Dendritic cell treated with granulocyte-macrophage colony-stimulating factor and Interleukin-4, amounts not matched to agents 40 ng/mL and 50 ng/mL, for 4 days (primary cell): ENCODE results near the gene C20orf173.
"Not testable (repeated sequence)": the region's sequence is repeated elsewhere in the genome, so short reads cannot be mapped to it uniquely, and the experiment has no call there.

Experiments used
- H3K27ac Mint-ChIP-seq: one replicate; pipeline ENCODE4 v1.8.0; 2022; ENCODE audit warnings: mild to moderate bottlenecking, mixed read lengths
- H3K27me3 Mint-ChIP-seq: one replicate; pipeline ENCODE4 v1.8.0; 2022; ENCODE audit warnings: mild to moderate bottlenecking, mixed read lengths
- H3K36me3 Mint-ChIP-seq: one replicate; pipeline ENCODE4 v1.8.0; 2022; ENCODE audit warnings: low read depth, mixed read lengths
- H3K4me1 Mint-ChIP-seq: one replicate; pipeline ENCODE4 v1.8.0; 2022; ENCODE audit warnings: low read depth, mixed read lengths
- H3K4me3 Mint-ChIP-seq: one replicate; pipeline ENCODE4 v1.8.0; 2022; ENCODE audit warnings: mild to moderate bottlenecking, moderate library complexity, mixed read lengths
- H3K9me3 Mint-ChIP-seq: one replicate; pipeline ENCODE4 v1.8.0; 2022; ENCODE audit warnings: mixed read lengths
- intact Hi-C: fragments of 100-400 bp; cut with micrococcal nuclease; formaldehyde crosslinking; loops from one replicate; pipeline ENCODE4 v1.15.0; 2022

The C20orf173 gene

GRCh38 chr20:35541118-35541782 lies 11.8 kb upstream of the C20orf173 start:
- intact Hi-C loops: loop anchor here (2.0 kb wide), 1 partner anchor 86 kb away; the partner anchor contains the start of gene CEP250
- H3K27ac Mint-ChIP-seq: peak overlapping the region; percentile 86
- H3K36me3 Mint-ChIP-seq: peaks cover 22% of the 10 kb centered on the region
- H3K9me3 Mint-ChIP-seq: no peaks in the 10 kb centered on the region
- peak overlapping the region; percentile 91 for H3K4me3 Mint-ChIP-seq
- peaks cover 5% of the 10 kb centered on the region for H3K4me1 Mint-ChIP-seq
- H3K27me3 Mint-ChIP-seq: no peaks in the 10 kb centered on the region

DNA sequence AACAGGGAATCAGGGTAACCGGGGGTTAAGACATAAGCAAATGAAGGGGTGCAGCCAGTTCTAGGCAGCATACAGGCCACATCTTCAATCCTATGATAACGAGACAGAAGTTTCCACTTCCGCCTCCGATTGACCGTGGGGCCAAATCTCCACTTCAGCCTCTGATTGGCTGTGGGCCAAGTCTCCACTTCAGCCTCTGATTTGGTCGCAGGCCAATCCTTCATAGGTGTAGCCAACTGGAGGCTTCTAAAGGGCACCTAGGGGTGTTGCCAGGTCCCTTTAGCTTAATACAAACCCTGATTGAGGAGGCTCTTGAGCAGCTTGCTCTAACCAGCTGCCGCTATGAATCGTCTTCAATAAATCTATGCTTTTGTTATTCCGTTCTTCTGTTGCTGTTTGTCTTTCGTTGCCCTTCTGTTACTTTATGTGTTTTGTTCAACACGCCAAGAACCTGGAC lies 10.3 kb upstream of the C20orf173 start:
- peak overlapping the region; percentile 14 for H3K4me3 Mint-ChIP-seq
- H3K27ac Mint-ChIP-seq: no peak overlapping the region
- peaks cover 22% of the 10 kb centered on the region for H3K36me3 Mint-ChIP-seq
- no peaks in the 10 kb centered on the region for H3K9me3 Mint-ChIP-seq
- H3K4me1 Mint-ChIP-seq: peaks cover 5% of the 10 kb centered on the region
- no peaks in the 10 kb centered on the region for H3K27me3 Mint-ChIP-seq
- intact Hi-C loops: loop anchor here (2.0 kb wide), 1 partner anchor 85 kb away; the partner anchor contains the start of gene CEP250

GRCh38 chr20:35527122-35527769 lies 2.2 kb downstream of the C20orf173 start:
- no peak overlapping the region for H3K27ac Mint-ChIP-seq
- no peaks in the 10 kb centered on the region for H3K4me1 Mint-ChIP-seq
- no peak overlapping the region for H3K4me3 Mint-ChIP-seq
- no peaks in the 10 kb centered on the region for H3K27me3 Mint-ChIP-seq
- no peaks in the 10 kb centered on the region for H3K36me3 Mint-ChIP-seq
- intact Hi-C loops: no loop called here
- H3K9me3 Mint-ChIP-seq: no peaks in the 10 kb centered on the region

- no peaks in the 10 kb centered on the region for H3K4me1 Mint-ChIP-seq
- H3K36me3 Mint-ChIP-seq: no peaks in the 10 kb centered on the region
- intact Hi-C loops: no loop called here
- no peak overlapping the region for H3K4me3 Mint-ChIP-seq
- H3K27me3 Mint-ChIP-seq: no peaks in the 10 kb centered on the region
- H3K9me3 Mint-ChIP-seq: no peaks in the 10 kb centered on the region
- no peak overlapping the region for H3K27ac Mint-ChIP-seq
Observed at GRCh38 chr20:35525639-35526038, 3.8 kb downstream of the C20orf173 start.

DNA sequence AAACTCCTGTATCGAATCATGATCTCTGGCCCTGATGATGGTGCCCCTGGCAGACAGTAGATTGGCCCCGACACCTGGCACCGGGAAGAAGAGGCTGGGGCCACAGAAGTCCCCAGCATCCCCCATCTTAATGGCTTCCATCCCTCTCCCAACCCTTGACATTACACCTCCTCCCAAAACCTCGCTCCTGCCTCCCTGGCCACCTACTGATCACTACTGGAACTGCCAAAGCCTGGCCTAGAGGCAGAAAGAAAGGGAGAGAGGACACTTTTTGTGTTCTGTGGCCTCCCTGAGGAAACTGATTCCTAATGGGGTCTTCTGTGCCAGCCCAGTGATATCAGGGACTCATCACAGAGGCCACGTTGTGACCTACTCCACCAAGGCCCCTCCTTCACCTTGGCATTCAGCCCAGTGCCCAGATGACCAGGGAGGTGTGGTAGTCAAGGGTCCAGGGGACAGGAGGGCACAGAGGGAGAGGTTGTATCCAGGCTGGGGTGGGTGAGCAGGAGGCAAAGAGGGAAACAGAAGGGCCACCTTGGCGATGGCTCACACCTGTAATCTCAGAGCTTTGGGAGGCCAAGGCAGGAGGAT lies 6.1 kb downstream of the C20orf173 start:
- intact Hi-C loops: loop anchor here (5.0 kb wide), 1 partner anchor 61 kb away; no protein-coding TSS in a partner anchor
- no peaks in the 10 kb centered on the region for H3K9me3 Mint-ChIP-seq
- H3K4me1 Mint-ChIP-seq: no peaks in the 10 kb centered on the region
- no peak overlapping the region for H3K27ac Mint-ChIP-seq
- no peak overlapping the region for H3K4me3 Mint-ChIP-seq
- no peaks in the 10 kb centered on the region for H3K27me3 Mint-ChIP-seq
- no peaks in the 10 kb centered on the region for H3K36me3 Mint-ChIP-seq

- Mint-ChIP-seq H3K9me3 (no peaks in the 10 kb centered on the region), H3K4me1 (no peaks in the 10 kb centered on the region), H3K27ac (no peak overlapping the region), H3K36me3 (peaks cover 13% of the 10 kb centered on the region), H3K4me3 (no peak overlapping the region), H3K27me3 (no peaks in the 10 kb centered on the region)
- intact Hi-C loops: no loop called here
Observed at GRCh38 chr20:35518955-35519354, 10.5 kb downstream of the C20orf173 start.

- intact Hi-C loops, H3K4me1 Mint-ChIP-seq, H3K4me3 Mint-ChIP-seq, H3K27ac Mint-ChIP-seq, H3K9me3 Mint-ChIP-seq, H3K27me3 Mint-ChIP-seq: not testable (repeated sequence)
- peaks cover 25% of the 10 kb centered on the region for H3K36me3 Mint-ChIP-seq
Observed at GRCh38 chr20:35517767-35518166, 11.7 kb downstream of the C20orf173 start.

DNA sequence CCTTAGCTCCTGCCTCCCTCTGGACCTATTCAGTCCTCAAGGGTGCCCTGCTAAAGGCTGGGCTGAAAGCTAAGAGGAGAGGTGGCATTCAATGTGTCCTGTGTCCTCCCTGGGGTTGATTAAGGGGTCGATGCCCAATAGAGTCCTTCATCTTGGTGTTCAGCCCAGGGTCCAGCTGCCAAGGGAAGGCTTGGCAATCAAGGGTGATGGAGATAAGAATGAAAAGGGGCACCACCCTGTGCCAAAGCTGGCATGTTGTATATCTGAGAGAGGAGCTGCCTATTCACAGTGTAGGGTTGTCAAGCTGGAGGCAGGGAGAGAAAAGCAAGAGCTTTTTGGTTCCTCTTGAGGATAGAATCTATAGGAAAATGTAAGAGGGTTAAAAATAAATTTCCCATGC lies 12.3 kb downstream of the C20orf173 start:
- Mint-ChIP-seq H3K27me3 (no peaks in the 10 kb centered on the region), H3K27ac (no peak overlapping the region), H3K36me3 (peaks cover 31% of the 10 kb centered on the region), H3K4me1 (no peaks in the 10 kb centered on the region), H3K9me3 (no peaks in the 10 kb centered on the region), H3K4me3 (no peak overlapping the region)
- intact Hi-C loops: no loop called here

DNA sequence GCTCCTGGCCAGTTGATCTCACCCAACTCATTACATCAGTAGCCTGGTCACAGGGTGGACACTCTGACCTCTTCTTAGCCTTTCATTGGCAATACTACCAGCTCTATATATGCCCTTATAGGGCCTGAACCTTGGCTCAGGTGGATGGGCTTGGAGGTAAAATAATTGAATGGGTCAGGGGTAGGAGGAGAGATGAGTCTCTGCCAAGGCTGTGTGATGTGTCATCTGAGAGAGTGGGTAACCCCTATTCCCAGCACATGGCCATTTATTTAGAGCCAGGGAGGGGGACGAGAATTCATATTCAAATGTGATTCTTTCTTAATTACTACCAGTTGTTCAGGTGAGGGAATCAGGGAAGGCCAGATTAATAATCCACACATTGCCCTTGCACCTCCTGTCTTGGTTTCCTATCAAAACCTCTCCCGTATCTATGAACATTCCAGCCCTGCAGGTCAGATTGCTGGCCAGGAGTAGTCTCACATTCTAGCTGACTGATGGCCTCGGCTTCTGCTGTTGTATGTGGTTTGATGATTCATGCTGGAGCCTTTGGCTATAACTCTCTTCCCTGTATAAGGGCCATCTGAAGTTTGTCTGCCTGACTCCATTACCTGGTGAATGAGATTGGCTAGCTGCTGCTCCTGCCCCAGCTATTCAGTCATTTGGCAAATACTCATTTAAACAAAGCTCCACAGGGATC lies 13.4 kb downstream of the C20orf173 start:
- H3K27ac Mint-ChIP-seq: no peak overlapping the region
- H3K36me3 Mint-ChIP-seq: peaks cover 41% of the 10 kb centered on the region
- H3K4me3 Mint-ChIP-seq: no peak overlapping the region
- H3K27me3 Mint-ChIP-seq: no peaks in the 10 kb centered on the region
- no peaks in the 10 kb centered on the region for H3K4me1 Mint-ChIP-seq
- intact Hi-C loops: no loop called here
- no peaks in the 10 kb centered on the region for H3K9me3 Mint-ChIP-seq

DNA sequence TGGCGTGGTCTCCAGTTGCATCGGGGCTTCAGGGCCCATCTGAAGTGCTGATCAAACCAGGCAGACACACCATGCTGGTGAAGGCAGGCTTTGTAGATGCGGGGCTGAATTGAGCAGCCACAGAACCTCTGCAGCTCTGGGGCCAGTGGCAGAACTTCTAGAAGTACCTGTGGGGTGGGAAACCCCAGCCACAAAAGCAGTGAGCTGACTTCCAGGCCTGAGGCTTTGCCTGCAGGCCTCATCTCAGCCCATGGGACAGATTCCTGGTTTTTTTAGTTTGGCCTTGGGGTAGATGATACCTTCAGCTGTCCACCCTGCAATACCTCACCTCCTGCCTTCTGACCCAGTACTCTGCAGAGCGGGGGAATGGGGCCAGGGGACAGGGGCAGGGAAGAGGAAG lies 14.1 kb downstream of the C20orf173 start:
- H3K4me3 Mint-ChIP-seq: no peak overlapping the region
- no peaks in the 10 kb centered on the region for H3K4me1 Mint-ChIP-seq
- H3K9me3 Mint-ChIP-seq: no peaks in the 10 kb centered on the region
- intact Hi-C loops: no loop called here
- H3K36me3 Mint-ChIP-seq: peaks cover 49% of the 10 kb centered on the region
- H3K27ac Mint-ChIP-seq: no peak overlapping the region
- no peaks in the 10 kb centered on the region for H3K27me3 Mint-ChIP-seq

DNA sequence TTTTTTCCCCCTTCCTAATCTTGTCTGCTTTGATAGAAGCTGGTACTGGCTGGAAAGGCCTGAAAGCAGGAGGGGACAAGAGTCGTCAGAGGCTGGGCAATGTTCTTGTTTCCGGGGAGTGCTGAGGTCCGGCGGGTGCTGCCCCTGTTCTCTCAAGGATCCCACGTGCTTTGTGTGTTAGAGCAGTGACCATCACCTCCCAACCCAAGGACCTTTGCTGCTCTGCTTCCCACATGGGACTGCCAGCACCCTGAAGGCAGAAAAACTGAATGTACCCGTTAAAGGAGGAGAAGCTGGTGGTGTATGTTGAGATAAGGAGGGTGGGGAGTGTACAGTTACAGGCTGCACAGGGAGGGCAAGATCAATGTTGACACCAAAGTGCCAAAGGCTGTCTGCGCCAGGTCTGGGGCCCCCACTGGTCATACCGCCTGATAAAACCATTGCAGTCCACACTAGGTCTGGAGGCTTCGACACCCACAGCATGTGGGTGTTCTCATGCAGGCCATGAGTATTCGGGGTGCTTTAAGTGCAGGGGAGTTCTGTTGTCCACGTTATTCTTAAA lies 15.0 kb downstream of the C20orf173 start:
- Mint-ChIP-seq H3K27me3 (no peaks in the 10 kb centered on the region), H3K4me3 (no peak overlapping the region), H3K9me3 (no peaks in the 10 kb centered on the region), H3K4me1 (no peaks in the 10 kb centered on the region), H3K36me3 (peaks cover 58% of the 10 kb centered on the region), H3K27ac (no peak overlapping the region)
- intact Hi-C loops: no loop called here

GRCh38 chr20:35511814-35512420 lies 17.5 kb downstream of the C20orf173 start:
- Mint-ChIP-seq H3K9me3 (no peaks in the 10 kb centered on the region), H3K36me3 (peaks cover 83% of the 10 kb centered on the region), H3K4me1 (no peaks in the 10 kb centered on the region), H3K27me3 (no peaks in the 10 kb centered on the region), H3K4me3 (no peak overlapping the region), H3K27ac (no peak overlapping the region)
- intact Hi-C loops: no loop called here

GRCh38 chr20:35510951-35511735 lies 18.3 kb downstream of the C20orf173 start:
- intact Hi-C loops: no loop called here
- Mint-ChIP-seq H3K36me3 (peaks cover 88% of the 10 kb centered on the region), H3K4me1 (peaks cover 1% of the 10 kb centered on the region), H3K9me3 (no peaks in the 10 kb centered on the region), H3K27me3 (no peaks in the 10 kb centered on the region), H3K4me3 (no peak overlapping the region), H3K27ac (no peak overlapping the region)
